Measurements from ENCODE around the gene ATG7. TPM values are rescaled to one million over a fixed set of nuclear protein-coding genes. Genes with fewer than 3 reads are reported as not detected.

The ATG7 gene
- polyA plus RNA-seq, 1 donor (not counting 4 experiments of a cell fraction or from before 2014, with no cell fraction given) = 27.9 TPM

GRCh38 chr3:11423868-11424267, 151.7 kb downstream of the ATG7 start:
- Histone ChIP-seq H4K20me1 (ENCODE audit: control insufficient read depth, extremely low read depth, insufficient read depth, low read length) (no peaks in the 10 kb centered on the region), H2AFZ (ENCODE audit: control insufficient read depth, low read length) (no peak overlapping the region), H3K27ac (ENCODE audit: control insufficient read depth, insufficient read depth, low read length) (no peak overlapping the region), H3K4me2 (ENCODE audit: control insufficient read depth, extremely low read depth, insufficient read depth, low read depth, low read length) (no peak overlapping the region), H3K36me3 (ENCODE audit: control insufficient read depth in 2 of 2, extremely low read depth in 1 of 2, insufficient read depth in 2 of 2, low read length in 2 of 2) (no peaks in the 10 kb centered on the region), H3K9me1 (ENCODE audit: control insufficient read depth, extremely low read depth, insufficient read depth, low read length) (no peaks in the 10 kb centered on the region), H3K4me1 (ENCODE audit: control insufficient read depth, extremely low read depth, insufficient read depth, low read length) (no peaks in the 10 kb centered on the region), H3K4me3 (ENCODE audit: control insufficient read depth in 2 of 3, extremely low read depth in 1 of 3, insufficient read depth in 2 of 3, low read depth in 1 of 3, low read length in 3 of 3) (no peak overlapping the region), H3K79me2 (ENCODE audit: control insufficient read depth, insufficient read depth, low read length) (no peaks in the 10 kb centered on the region), H3K27me3 (ENCODE audit: control insufficient read depth, extremely low read depth, insufficient read depth, low read length) (no peaks in the 10 kb centered on the region), H3K9ac (ENCODE audit: control insufficient read depth, extremely low read depth, insufficient read depth, low read length) (no peak overlapping the region), H3K9me3 (ENCODE audit: control insufficient read depth, low read depth, low read length) (no peaks in the 10 kb centered on the region)
- DNase-seq (ENCODE audit: low read depth, low spot score) (no peak), FAIRE-seq (no peak)
- dilution Hi-C loops (cut with MboI; ENCODE audit: extremely low pct_ligation_motif_present, low sequenced_read_pairs) = no loop called here
- TF ChIP-seq EZH2 (IDR thresholded peaks at IDR 0.05; ENCODE audit: low read length) = no peak
- TF ChIP-seq CTCF (optimal IDR thresholded peaks at IDR 0.05 in 1 of 3, IDR thresholded peaks at IDR 0.05 in 1 of 3, conservative IDR thresholded peaks at IDR 0.05 in 1 of 3; ENCODE audit: extremely low read depth in 1 of 3, insufficient read depth in 2 of 3, low read length in 3 of 3) = no peak

DNA sequence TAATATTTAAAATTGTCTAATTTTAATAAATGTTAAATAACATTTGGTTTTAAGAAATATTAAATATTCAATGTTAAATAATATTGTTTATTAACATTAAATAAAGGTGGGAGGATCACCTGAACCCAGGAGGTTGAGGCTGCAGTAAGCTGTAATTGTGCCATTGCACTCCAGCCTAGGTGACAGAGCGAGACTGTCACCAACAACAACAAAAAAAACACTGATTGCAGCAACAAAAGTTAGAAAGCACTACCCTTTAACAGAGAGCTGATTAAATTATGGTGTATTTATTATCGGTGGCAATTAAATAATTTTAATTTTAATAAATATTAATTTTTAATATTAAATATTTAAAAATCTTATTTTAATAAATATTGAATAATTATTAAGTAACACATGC, 152.1 kb downstream of the ATG7 start:
- Histone ChIP-seq H4K20me1 (ENCODE audit: control insufficient read depth, extremely low read depth, insufficient read depth, low read length) (no peaks in the 10 kb centered on the region), H3K27me3 (ENCODE audit: control insufficient read depth, extremely low read depth, insufficient read depth, low read length) (no peaks in the 10 kb centered on the region), H3K27ac (ENCODE audit: control insufficient read depth, insufficient read depth, low read length) (no peak overlapping the region), H2AFZ (ENCODE audit: control insufficient read depth, low read length) (no peak overlapping the region), H3K79me2 (ENCODE audit: control insufficient read depth, insufficient read depth, low read length) (no peaks in the 10 kb centered on the region), H3K9ac (ENCODE audit: control insufficient read depth, extremely low read depth, insufficient read depth, low read length) (no peak overlapping the region), H3K36me3 (ENCODE audit: control insufficient read depth in 2 of 2, extremely low read depth in 1 of 2, insufficient read depth in 2 of 2, low read length in 2 of 2) (no peaks in the 10 kb centered on the region), H3K4me2 (ENCODE audit: control insufficient read depth, extremely low read depth, insufficient read depth, low read depth, low read length) (no peak overlapping the region), H3K9me1 (ENCODE audit: control insufficient read depth, extremely low read depth, insufficient read depth, low read length) (no peaks in the 10 kb centered on the region), H3K9me3 (ENCODE audit: control insufficient read depth, low read depth, low read length) (no peaks in the 10 kb centered on the region), H3K4me1 (ENCODE audit: control insufficient read depth, extremely low read depth, insufficient read depth, low read length) (no peaks in the 10 kb centered on the region), H3K4me3 (ENCODE audit: control insufficient read depth in 2 of 3, extremely low read depth in 1 of 3, insufficient read depth in 2 of 3, low read depth in 1 of 3, low read length in 3 of 3) (no peak overlapping the region)
- dilution Hi-C loops (cut with MboI; ENCODE audit: extremely low pct_ligation_motif_present, low sequenced_read_pairs) = no loop called here
- TF ChIP-seq EZH2 (IDR thresholded peaks at IDR 0.05; ENCODE audit: low read length) (no peak), CTCF (optimal IDR thresholded peaks at IDR 0.05 in 1 of 3, IDR thresholded peaks at IDR 0.05 in 1 of 3, conservative IDR thresholded peaks at IDR 0.05 in 1 of 3; ENCODE audit: extremely low read depth in 1 of 3, insufficient read depth in 2 of 3, low read length in 3 of 3) (no peak)
- FAIRE-seq (no peak), DNase-seq (ENCODE audit: low read depth, low spot score) (no peak)

Measured in keratinocyte (primary cell).